Muscle layer of duodenum (tissue), 2 donors: ENCODE results near the gene PKLR.
"Not testable (repeated sequence)": the region's sequence is repeated elsewhere in the genome, so short reads cannot be mapped to it uniquely, and the experiment has no call there.

Source experiments
- H3K27ac ChIP-seq: one replicate; pipeline ENCODE4 v1.7.0; 2013; ENCODE audit warnings: mild to moderate bottlenecking, low read length
- H3K27me3 ChIP-seq: one replicate; pipeline ENCODE4 v1.7.0; 2013; ENCODE audit warnings: low read depth, mild to moderate bottlenecking, control low read depth, low read length
- H3K36me3 ChIP-seq, 2 donors: one replicate each; pipeline ENCODE4 v1.7.0; 2013; ENCODE audit warnings: low read length in 2 of 2, control low read depth in 1 of 2, mild to moderate bottlenecking in 1 of 2; ENCODE audit not compliant: insufficient read depth in 2 of 2, control insufficient read depth in 1 of 2
- H3K4me1 ChIP-seq, 2 donors: one replicate each; pipeline ENCODE4 v1.7.0; 2013; ENCODE audit warnings: low read length in 2 of 2, mild to moderate bottlenecking in 2 of 2, control low read depth in 1 of 2, moderate library complexity in 1 of 2; ENCODE audit not compliant: insufficient read depth in 2 of 2, control insufficient read depth in 1 of 2
- H3K4me3 ChIP-seq, 2 donors: one replicate each; pipeline ENCODE4 v1.7.0; 2013; ENCODE audit warnings: low read length in 2 of 2, low read depth in 1 of 2, mild to moderate bottlenecking in 1 of 2
- H3K9me3 ChIP-seq, 2 donors: one replicate each; pipeline ENCODE4 v1.7.0; 2013; ENCODE audit warnings: low read length in 2 of 2, control low read depth in 1 of 2, mild to moderate bottlenecking in 1 of 2; ENCODE audit not compliant: control insufficient read depth in 1 of 2
- donor health status: healthy.

The PKLR gene

GRCh38 chr1:155295942-155296267 is 5.3 kb downstream of the PKLR start:
- H3K9me3 ChIP-seq = no peaks in the 10 kb centered on the region
- peaks cover 19% of the 10 kb centered on the region for H3K27me3 ChIP-seq
- no peak overlapping the region for H3K27ac ChIP-seq
- peaks cover 0 to 9% of the 10 kb centered on the region in 2 donors for H3K4me1 ChIP-seq
- no peaks in the 10 kb centered on the region for H3K36me3 ChIP-seq
- H3K4me3 ChIP-seq = no peak overlapping the region

GRCh38 chr1:155295183-155295941 is 5.9 kb downstream of the PKLR start:
- peaks cover 19% of the 10 kb centered on the region for H3K27me3 ChIP-seq
- no peak overlapping the region for H3K27ac ChIP-seq
- no peaks in the 10 kb centered on the region for H3K36me3 ChIP-seq
- H3K9me3 ChIP-seq = no peaks in the 10 kb centered on the region
- H3K4me3 ChIP-seq = peak overlapping the region in 1 of 2 donors; percentile 8
- peaks cover 0 to 9% of the 10 kb centered on the region in 2 donors for H3K4me1 ChIP-seq

- no peak overlapping the region for H3K27ac ChIP-seq
- peaks cover 0 to 9% of the 10 kb centered on the region in 2 donors for H3K4me1 ChIP-seq
- no peaks in the 10 kb centered on the region for H3K36me3 ChIP-seq
- H3K9me3 ChIP-seq = no peaks in the 10 kb centered on the region
- peaks cover 19% of the 10 kb centered on the region for H3K27me3 ChIP-seq
- peak overlapping the region in 1 of 2 donors; percentile 8 for H3K4me3 ChIP-seq
Observed at GRCh38 chr1:155294520-155295182, 6.6 kb downstream of the PKLR start.

- H3K27me3 ChIP-seq = peaks cover 19% of the 10 kb centered on the region
- no peak overlapping the region for H3K4me3 ChIP-seq
- peaks cover 0 to 9% of the 10 kb centered on the region in 2 donors for H3K4me1 ChIP-seq
- no peaks in the 10 kb centered on the region for H3K36me3 ChIP-seq
- no peaks in the 10 kb centered on the region for H3K9me3 ChIP-seq
- no peak overlapping the region for H3K27ac ChIP-seq
Observed at GRCh38 chr1:155293086-155293749, 8.0 kb downstream of the PKLR start.

GRCh38 chr1:155291006-155291405 is 10.2 kb downstream of the PKLR start:
- not testable (repeated sequence) for H3K9me3 ChIP-seq, H3K4me1 ChIP-seq, H3K27ac ChIP-seq, H3K36me3 ChIP-seq, H3K4me3 ChIP-seq
- peaks cover 17% of the 10 kb centered on the region for H3K27me3 ChIP-seq

GRCh38 chr1:155287987-155288543 is 13.2 kb downstream of the PKLR start:
- H3K9me3 ChIP-seq = no peaks in the 10 kb centered on the region
- H3K27me3 ChIP-seq = no peaks in the 10 kb centered on the region
- H3K4me1 ChIP-seq = no peaks in the 10 kb centered on the region
- H3K4me3 ChIP-seq = no peak overlapping the region
- H3K36me3 ChIP-seq = no peaks in the 10 kb centered on the region
- no peak overlapping the region for H3K27ac ChIP-seq

- H3K36me3 ChIP-seq = no peaks in the 10 kb centered on the region
- H3K27ac ChIP-seq = no peak overlapping the region
- H3K4me3 ChIP-seq = no peak overlapping the region
- H3K27me3 ChIP-seq = no peaks in the 10 kb centered on the region
- no peaks in the 10 kb centered on the region for H3K9me3 ChIP-seq
- H3K4me1 ChIP-seq = no peaks in the 10 kb centered on the region
Observed at GRCh38 chr1:155286544-155286943, 14.7 kb downstream of the PKLR start.

- Histone ChIP-seq H3K4me3 (no peak overlapping the region), H3K36me3 (no peaks in the 10 kb centered on the region), H3K9me3 (no peaks in the 10 kb centered on the region), H3K4me1 (no peaks in the 10 kb centered on the region), H3K27ac (no peak overlapping the region), H3K27me3 (no peaks in the 10 kb centered on the region)
Observed at GRCh38 chr1:155285631-155286044, 15.6 kb downstream of the PKLR start.

- Histone ChIP-seq H3K27ac (no peak overlapping the region), H3K4me3 (no peak overlapping the region), H3K4me1 (no peaks in the 10 kb centered on the region), H3K36me3 (no peaks in the 10 kb centered on the region), H3K27me3 (no peaks in the 10 kb centered on the region), H3K9me3 (no peaks in the 10 kb centered on the region)
Observed at GRCh38 chr1:155285063-155285462, 16.2 kb downstream of the PKLR start.

GRCh38 chr1:155284476-155284875 is 16.8 kb downstream of the PKLR start:
- Histone ChIP-seq H3K27ac (no peak overlapping the region), H3K36me3 (no peaks in the 10 kb centered on the region), H3K27me3 (no peaks in the 10 kb centered on the region), H3K4me3 (no peak overlapping the region), H3K9me3 (no peaks in the 10 kb centered on the region), H3K4me1 (no peaks in the 10 kb centered on the region)

- Histone ChIP-seq H3K27ac (no peak overlapping the region), H3K27me3 (no peaks in the 10 kb centered on the region), H3K4me3 (no peak overlapping the region), H3K9me3 (no peaks in the 10 kb centered on the region), H3K4me1 (peaks cover 0 to 9% of the 10 kb centered on the region in 2 donors), H3K36me3 (no peaks in the 10 kb centered on the region)
Observed at GRCh38 chr1:155282488-155283091, 18.6 kb downstream of the PKLR start.
